ENCODE data around the gene NRXN2.

The NRXN2 gene

DNA sequence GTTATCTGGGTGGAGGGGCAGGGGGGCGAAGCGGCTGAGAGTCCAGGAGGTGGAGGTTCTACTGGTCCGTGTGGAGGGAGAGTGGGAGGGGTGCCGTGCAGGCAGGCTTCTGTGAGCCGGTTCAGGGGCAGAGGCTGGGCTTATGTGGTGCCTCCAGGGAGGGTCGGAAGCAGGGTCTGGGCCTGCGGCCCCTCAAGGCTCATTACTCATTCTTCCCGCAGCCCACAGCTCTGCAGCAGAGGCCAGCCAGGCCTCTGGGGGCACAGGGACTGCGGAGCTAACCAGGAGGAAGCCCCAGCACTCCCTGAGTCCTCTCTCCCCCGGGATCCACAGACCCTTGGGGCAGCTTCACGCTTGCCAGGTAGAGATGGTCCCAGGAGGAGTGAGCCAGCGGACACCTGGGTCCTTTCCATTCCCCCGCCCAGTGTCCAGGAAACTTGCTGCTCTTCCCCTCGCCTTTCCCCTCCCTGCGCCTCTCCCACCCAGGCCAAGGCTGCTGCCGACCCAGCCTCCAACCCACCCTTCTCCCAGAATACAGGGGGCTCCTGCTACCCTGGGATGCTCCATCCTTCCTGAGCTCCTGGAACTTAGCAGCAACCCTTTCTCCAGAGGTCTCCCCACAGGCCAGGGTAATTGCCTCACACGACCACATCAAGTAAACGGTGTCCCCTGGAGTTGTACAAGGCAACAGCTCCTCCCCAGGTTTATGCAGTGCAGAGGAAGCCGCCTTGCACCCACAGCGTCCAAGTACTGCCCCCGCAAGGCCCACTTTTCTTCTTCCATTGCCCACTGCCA is 6.3 kb downstream of the NRXN2 start:
- H3K14ac ChIP-seq (ENCODE audit: low read length in 2 of 2), result no peak overlapping the region
- no peaks in the 10 kb centered on the region for H3K79me1 ChIP-seq (replicated peaks; ENCODE audit: low read length, poor library complexity, severe bottlenecking)
- no peak overlapping the region for H2BK120ac ChIP-seq (ENCODE audit: low read depth, low read length)
- no peak overlapping the region for H3K9ac ChIP-seq (ENCODE audit: low read length)
- H3K9me3 ChIP-seq (ENCODE audit: control insufficient read depth, low read length), result no peaks in the 10 kb centered on the region
- H3K4ac ChIP-seq (ENCODE audit: low read depth in 1 of 2, low read length in 2 of 2), result no peak overlapping the region
- no peak for DNase-seq
- H2AK5ac ChIP-seq (ENCODE audit: low read length, severe bottlenecking), result no peak overlapping the region
- H3K27ac ChIP-seq (ENCODE audit: low read length, poor library complexity, severe bottlenecking), result no peak overlapping the region
- H3K4me2 ChIP-seq (ENCODE audit: low read length, poor library complexity, severe bottlenecking), result no peak overlapping the region
- no peak overlapping the region for H2AFZ ChIP-seq (ENCODE audit: low read depth, low read length)
- no peak overlapping the region for H2BK5ac ChIP-seq (ENCODE audit: low read depth, low read length, poor library complexity, severe bottlenecking)
- H4K8ac ChIP-seq (ENCODE audit: low read length), result no peak overlapping the region
- no peaks in the 10 kb centered on the region for H3K36me3 ChIP-seq (ENCODE audit: control insufficient read depth in 1 of 2, insufficient read depth in 2 of 2, low read depth in 1 of 2, low read length in 2 of 2)
- no peak overlapping the region for H3K18ac ChIP-seq (ENCODE audit: low read depth in 1 of 2, low read length in 2 of 2)
- H3K23ac ChIP-seq (ENCODE audit: low read length in 2 of 2), result no peak overlapping the region
- H3K4me3 ChIP-seq (ENCODE audit: insufficient read depth in 1 of 2, low read depth in 1 of 2, low read length in 2 of 2), result no peak overlapping the region
- 61% methylated on average over 18 of the region's 21 CpGs for WGBS
- peaks cover 89 to 96% of the 10 kb centered on the region in 2 experiments for H3K27me3 ChIP-seq (ENCODE audit: control insufficient read depth in 1 of 2, insufficient read depth in 1 of 2, low read length in 2 of 2)
- no peak overlapping the region for H2BK12ac ChIP-seq (ENCODE audit: low read length in 2 of 2)
- no peak overlapping the region for H4K91ac ChIP-seq (ENCODE audit: low read length)
- H3K4me1 ChIP-seq (ENCODE audit: control insufficient read depth, insufficient read depth, low read depth, low read length), result peaks cover 13% of the 10 kb centered on the region
- H2BK15ac ChIP-seq (ENCODE audit: low read depth, poor library complexity, severe bottlenecking), result no peak overlapping the region

- H2AK5ac ChIP-seq (ENCODE audit: low read length, severe bottlenecking), result no peak overlapping the region
- H3K9me3 ChIP-seq (ENCODE audit: control insufficient read depth, low read length), result no peaks in the 10 kb centered on the region
- H2BK5ac ChIP-seq (ENCODE audit: low read depth, low read length, poor library complexity, severe bottlenecking), result no peak overlapping the region
- no peak overlapping the region for H3K4ac ChIP-seq (ENCODE audit: low read depth in 1 of 2, low read length in 2 of 2)
- H2BK12ac ChIP-seq (ENCODE audit: low read length in 2 of 2), result no peak overlapping the region
- no peak overlapping the region for H3K9ac ChIP-seq (ENCODE audit: low read length)
- no peak overlapping the region for H3K18ac ChIP-seq (ENCODE audit: low read depth in 1 of 2, low read length in 2 of 2)
- no peaks in the 10 kb centered on the region for H3K36me3 ChIP-seq (ENCODE audit: control insufficient read depth in 1 of 2, insufficient read depth in 2 of 2, low read depth in 1 of 2, low read length in 2 of 2)
- DNase-seq, result no peak
- no peak overlapping the region for H3K23ac ChIP-seq (ENCODE audit: low read length in 2 of 2)
- H3K14ac ChIP-seq (ENCODE audit: low read length in 2 of 2), result no peak overlapping the region
- 43% methylated on average over 8 of the region's 13 CpGs for WGBS
- no peak overlapping the region for H4K8ac ChIP-seq (ENCODE audit: low read length)
- H2BK15ac ChIP-seq (ENCODE audit: low read depth, poor library complexity, severe bottlenecking), result no peak overlapping the region
- peaks cover 17% of the 10 kb centered on the region for H3K4me1 ChIP-seq (ENCODE audit: control insufficient read depth, insufficient read depth, low read depth, low read length)
- no peak overlapping the region for H2AFZ ChIP-seq (ENCODE audit: low read depth, low read length)
- no peak overlapping the region for H2BK120ac ChIP-seq (ENCODE audit: low read depth, low read length)
- H3K4me3 ChIP-seq (ENCODE audit: insufficient read depth in 1 of 2, low read depth in 1 of 2, low read length in 2 of 2), result no peak overlapping the region
- no peaks in the 10 kb centered on the region for H3K79me1 ChIP-seq (replicated peaks; ENCODE audit: low read length, poor library complexity, severe bottlenecking)
- H3K27ac ChIP-seq (ENCODE audit: low read length, poor library complexity, severe bottlenecking), result no peak overlapping the region
- peaks cover 89 to 96% of the 10 kb centered on the region in 2 experiments for H3K27me3 ChIP-seq (ENCODE audit: control insufficient read depth in 1 of 2, insufficient read depth in 1 of 2, low read length in 2 of 2)
- H4K91ac ChIP-seq (ENCODE audit: low read length), result no peak overlapping the region
- no peak overlapping the region for H3K4me2 ChIP-seq (ENCODE audit: low read length, poor library complexity, severe bottlenecking)
Observed at GRCh38 chr11:64715756-64716472, 7.1 kb downstream of the NRXN2 start.

GRCh38 chr11:64715110-64715509 is 7.9 kb downstream of the NRXN2 start:
- Histone ChIP-seq H2BK15ac (ENCODE audit: low read depth, poor library complexity, severe bottlenecking) (no peak overlapping the region), H3K4me1 (ENCODE audit: control insufficient read depth, insufficient read depth, low read depth, low read length) (peaks cover 17% of the 10 kb centered on the region), H4K91ac (ENCODE audit: low read length) (no peak overlapping the region), H3K27me3 (ENCODE audit: control insufficient read depth in 1 of 2, insufficient read depth in 1 of 2, low read length in 2 of 2) (peaks cover 82 to 96% of the 10 kb centered on the region in 2 experiments), H3K4ac (ENCODE audit: low read depth in 1 of 2, low read length in 2 of 2) (no peak overlapping the region), H2AFZ (ENCODE audit: low read depth, low read length) (no peak overlapping the region), H3K36me3 (ENCODE audit: control insufficient read depth in 1 of 2, insufficient read depth in 2 of 2, low read depth in 1 of 2, low read length in 2 of 2) (no peaks in the 10 kb centered on the region), H3K14ac (ENCODE audit: low read length in 2 of 2) (no peak overlapping the region), H3K18ac (ENCODE audit: low read depth in 1 of 2, low read length in 2 of 2) (no peak overlapping the region), H3K23ac (ENCODE audit: low read length in 2 of 2) (no peak overlapping the region), H3K4me2 (ENCODE audit: low read length, poor library complexity, severe bottlenecking) (no peak overlapping the region), H2AK5ac (ENCODE audit: low read length, severe bottlenecking) (no peak overlapping the region), H2BK12ac (ENCODE audit: low read length in 2 of 2) (no peak overlapping the region), H3K79me1 (replicated peaks; ENCODE audit: low read length, poor library complexity, severe bottlenecking) (no peaks in the 10 kb centered on the region), H3K4me3 (ENCODE audit: insufficient read depth in 1 of 2, low read depth in 1 of 2, low read length in 2 of 2) (no peak overlapping the region), H2BK5ac (ENCODE audit: low read depth, low read length, poor library complexity, severe bottlenecking) (no peak overlapping the region), H3K9ac (ENCODE audit: low read length) (no peak overlapping the region), H2BK120ac (ENCODE audit: low read depth, low read length) (no peak overlapping the region), H3K9me3 (ENCODE audit: control insufficient read depth, low read length) (no peaks in the 10 kb centered on the region), H3K27ac (ENCODE audit: low read length, poor library complexity, severe bottlenecking) (no peak overlapping the region), H4K8ac (ENCODE audit: low read length) (no peak overlapping the region)
- WGBS, result 54% methylated on average over 5 of the region's 5 CpGs
- DNase-seq, result no peak

DNA sequence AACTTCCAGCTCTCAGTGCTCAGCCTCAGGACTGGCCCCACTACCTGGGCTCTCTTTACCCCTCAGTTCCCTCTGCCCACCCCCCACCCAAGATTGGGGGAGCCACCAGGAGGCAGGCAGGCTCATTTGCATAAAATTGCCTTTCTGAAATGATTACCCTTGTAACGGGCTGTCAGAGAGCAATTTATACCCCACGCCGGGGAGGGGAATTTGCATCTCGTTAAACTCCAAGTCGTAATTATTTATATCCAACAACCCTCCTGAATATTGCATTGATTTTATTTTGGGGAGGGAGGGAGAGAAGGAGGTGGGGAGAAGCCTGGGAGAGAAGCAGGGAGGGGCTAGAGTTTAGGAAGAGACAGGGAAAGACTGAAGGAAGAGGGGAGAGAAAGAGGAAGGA is 8.3 kb downstream of the NRXN2 start:
- no peaks in the 10 kb centered on the region for H3K79me1 ChIP-seq (replicated peaks; ENCODE audit: low read length, poor library complexity, severe bottlenecking)
- no peak for DNase-seq
- WGBS, result no CpG with 5 or more reads among the region's 5 CpGs
- no peak overlapping the region for H3K18ac ChIP-seq (ENCODE audit: low read depth in 1 of 2, low read length in 2 of 2)
- H3K4ac ChIP-seq (ENCODE audit: low read depth in 1 of 2, low read length in 2 of 2), result no peak overlapping the region
- H3K4me1 ChIP-seq (ENCODE audit: control insufficient read depth, insufficient read depth, low read depth, low read length), result peaks cover 17% of the 10 kb centered on the region
- no peak overlapping the region for H2BK120ac ChIP-seq (ENCODE audit: low read depth, low read length)
- no peak overlapping the region for H3K4me3 ChIP-seq (ENCODE audit: insufficient read depth in 1 of 2, low read depth in 1 of 2, low read length in 2 of 2)
- H2AK5ac ChIP-seq (ENCODE audit: low read length, severe bottlenecking), result no peak overlapping the region
- no peak overlapping the region for H3K9ac ChIP-seq (ENCODE audit: low read length)
- no peak overlapping the region for H3K23ac ChIP-seq (ENCODE audit: low read length in 2 of 2)
- H2AFZ ChIP-seq (ENCODE audit: low read depth, low read length), result no peak overlapping the region
- no peaks in the 10 kb centered on the region for H3K9me3 ChIP-seq (ENCODE audit: control insufficient read depth, low read length)
- no peak overlapping the region for H3K14ac ChIP-seq (ENCODE audit: low read length in 2 of 2)
- no peak overlapping the region for H2BK5ac ChIP-seq (ENCODE audit: low read depth, low read length, poor library complexity, severe bottlenecking)
- no peak overlapping the region for H4K8ac ChIP-seq (ENCODE audit: low read length)
- no peak overlapping the region for H2BK12ac ChIP-seq (ENCODE audit: low read length in 2 of 2)
- no peak overlapping the region for H2BK15ac ChIP-seq (ENCODE audit: low read depth, poor library complexity, severe bottlenecking)
- peaks cover 78 to 95% of the 10 kb centered on the region in 2 experiments for H3K27me3 ChIP-seq (ENCODE audit: control insufficient read depth in 1 of 2, insufficient read depth in 1 of 2, low read length in 2 of 2)
- H4K91ac ChIP-seq (ENCODE audit: low read length), result no peak overlapping the region
- no peak overlapping the region for H3K4me2 ChIP-seq (ENCODE audit: low read length, poor library complexity, severe bottlenecking)
- H3K27ac ChIP-seq (ENCODE audit: low read length, poor library complexity, severe bottlenecking), result no peak overlapping the region
- H3K36me3 ChIP-seq (ENCODE audit: control insufficient read depth in 1 of 2, insufficient read depth in 2 of 2, low read depth in 1 of 2, low read length in 2 of 2), result no peaks in the 10 kb centered on the region

All from mesenchymal stem cell (in vitro differentiated cells and primary cell).